ENCODE data around the gene ULK4. TPM values are rescaled to one million over a fixed set of nuclear protein-coding genes. Genes with fewer than 3 reads are reported as not detected.

ULK4 gene
- total RNA-seq, 1 experiment from 2014 or later, result 6.3 TPM

GRCh38 chr3:41940393-41940792 is 21.5 kb downstream of the ULK4 start:
- Histone ChIP-seq H2AFZ (ENCODE audit: low read depth, low read length, poor library complexity, severe bottlenecking) (no peak overlapping the region), H3K36me3 (ENCODE audit: control insufficient read depth in 1 of 2, insufficient read depth in 2 of 2, low read length in 2 of 2) (no peaks in the 10 kb centered on the region), H3K4me3 (replicated peaks in 1 of 2; ENCODE audit: low read depth in 1 of 2, low read length in 2 of 2) (no peak overlapping the region), H3K4me1 (ENCODE audit: control insufficient read depth in 1 of 2, insufficient read depth in 2 of 2, low read length in 2 of 2) (no peaks in the 10 kb centered on the region), H3K9me3 (ENCODE audit: control insufficient read depth in 1 of 2, insufficient read depth in 1 of 2, low read depth in 1 of 2, low read length in 2 of 2) (peaks cover 0 to 4% of the 10 kb centered on the region in 2 experiments; a peak in 1 of 4 replicates), H3K27me3 (ENCODE audit: insufficient read depth, low read length) (no peaks in the 10 kb centered on the region), H4K20me1 (ENCODE audit: insufficient read depth) (no peaks in the 10 kb centered on the region), H3K79me2 (ENCODE audit: insufficient read depth, low read length) (no peaks in the 10 kb centered on the region), H3K9ac (ENCODE audit: low read length) (no peak overlapping the region), H3K4me2 (ENCODE audit: low read length) (no peak overlapping the region), H3K27ac (ENCODE audit: low read depth, low read length) (no peak overlapping the region), H3K9me2 (ENCODE audit: insufficient read depth) (no peaks in the 10 kb centered on the region)
- CTCF ChIA-PET, result no interaction called here
- POLR2A ChIA-PET, result no interaction called here
- RAD21 ChIA-PET (ENCODE audit: low non-redundant PET in 1 of 2, low total read pairs in 2 of 2, uncharacterized antibody in 2 of 2, unreplicated experiment in 2 of 2), result interaction anchor here in 1 of 2 experiments (0.7 kb wide), 1 partner anchor 523 kb away, joined by 3 read pairs; no protein-coding TSS in a partner anchor
- no peak for DNase-seq (ENCODE audit: low read depth, low spot score)
- intact Hi-C loops (cut with micrococcal nuclease), result no loop called here
- BruUV-seq (replicated peaks), result no TSS peak
- no peak for TF ChIP-seq POLR2AphosphoS5 (IDR thresholded peaks at IDR 0.05; ENCODE audit: low read depth, low read length)
- TF ChIP-seq SP1 (IDR thresholded peaks at IDR 0.05; ENCODE audit: low read depth), result no peak
- TF ChIP-seq EGR1 (IDR thresholded peaks at IDR 0.05; ENCODE audit: low read depth), result no peak
- TF ChIP-seq ZNF274 (IDR thresholded peaks at IDR 0.05; ENCODE audit: low read depth, low read length), result no peak
- no peak for TF ChIP-seq CEBPB (IDR thresholded peaks at IDR 0.05; ENCODE audit: low read depth)
- no peak for ATAC-seq

- H2AFZ ChIP-seq (ENCODE audit: low read depth, low read length, poor library complexity, severe bottlenecking), result no peak overlapping the region
- H3K4me2 ChIP-seq (ENCODE audit: low read length), result no peak overlapping the region
- H3K79me2 ChIP-seq (ENCODE audit: insufficient read depth, low read length), result no peaks in the 10 kb centered on the region
- H3K9me2 ChIP-seq (ENCODE audit: insufficient read depth), result no peaks in the 10 kb centered on the region
- intact Hi-C loops (cut with micrococcal nuclease), result no loop called here
- no peaks in the 10 kb centered on the region for H4K20me1 ChIP-seq (ENCODE audit: insufficient read depth)
- no peak for DNase-seq (ENCODE audit: low read depth, low spot score)
- ChIA-PET CTCF (no interaction called here), RAD21 (ENCODE audit: low non-redundant PET in 1 of 2, low total read pairs in 2 of 2, uncharacterized antibody in 2 of 2, unreplicated experiment in 2 of 2) (no interaction called here), POLR2A (no interaction called here)
- no peak for TF ChIP-seq CBX3 (IDR thresholded peaks at IDR 0.05; ENCODE audit: low read depth)
- TF ChIP-seq YY1 (IDR thresholded peaks at IDR 0.05; ENCODE audit: extremely low read depth, insufficient replicate concordance, low read depth, low read length), result no peak
- TF ChIP-seq ELF1 (IDR thresholded peaks at IDR 0.05; ENCODE audit: borderline replicate concordance, low read depth), result no peak
- no peak for TF ChIP-seq JUND (IDR thresholded peaks at IDR 0.05)
- no peak for TF ChIP-seq TCF7L2 (IDR thresholded peaks at IDR 0.05; ENCODE audit: borderline replicate concordance, extremely low read depth, insufficient read depth, insufficient read length)
- no peak for TF ChIP-seq ZFX (IDR thresholded peaks at IDR 0.05)
- no peak for TF ChIP-seq ATF3 (IDR thresholded peaks at IDR 0.05)
- TF ChIP-seq EGR1 (IDR thresholded peaks at IDR 0.05; ENCODE audit: low read depth), result no peak
- H3K9me3 ChIP-seq (ENCODE audit: control insufficient read depth in 1 of 2, insufficient read depth in 1 of 2, low read depth in 1 of 2, low read length in 2 of 2), result peaks cover 0 to 4% of the 10 kb centered on the region in 2 experiments; a peak in 1 of 4 replicates
- ATAC-seq, result no peak
- H3K9ac ChIP-seq (ENCODE audit: low read length), result no peak overlapping the region
- no peak overlapping the region for H3K27ac ChIP-seq (ENCODE audit: low read depth, low read length)
- no peaks in the 10 kb centered on the region for H3K36me3 ChIP-seq (ENCODE audit: control insufficient read depth in 1 of 2, insufficient read depth in 2 of 2, low read length in 2 of 2)
- no peak overlapping the region for H3K4me3 ChIP-seq (replicated peaks in 1 of 2; ENCODE audit: low read depth in 1 of 2, low read length in 2 of 2)
- BruUV-seq (replicated peaks), result no TSS peak
- H3K27me3 ChIP-seq (ENCODE audit: insufficient read depth, low read length), result no peaks in the 10 kb centered on the region
- H3K4me1 ChIP-seq (ENCODE audit: control insufficient read depth in 1 of 2, insufficient read depth in 2 of 2, low read length in 2 of 2), result no peaks in the 10 kb centered on the region
Observed at GRCh38 chr3:41936384-41936783, 25.5 kb downstream of the ULK4 start.
